HCT116 (cell line): ENCODE results near the gene PDLIM7. TPM values are rescaled to one million over a fixed set of nuclear protein-coding genes. Genes with fewer than 3 reads are reported as not detected.
A peak's percentile ranks its signal among the peaks of the same experiment; 100 is the strongest.

ENCODE experiments used
- ATAC-seq: fragments of 200-7000 bp; cut with Tn5 transposase; 2 replicates; pipeline ENCODE4 v1.9.1; 2020; ENCODE audit warnings: mild to moderate bottlenecking, moderate library complexity
- BruUV-seq: library from RNA; stranded (reverse); fragments of 400-500 nt; replicated peaks from 2 replicates; lab custom pipeline; 2021; lab: Mats Ljungman, UMichigan
- CTCF ChIA-PET: fragments of 300-600 bp; sonication (Branson Sonifier 250); formaldehyde crosslinking; loops from one replicate; lab custom pipeline; 2021; ENCODE audit warnings: antibody characterized with exemption; lab: Charles Lee
- POLR2A ChIA-PET: fragments of 300-600, 350-600 bp; sonication (Branson Sonifier 250); formaldehyde crosslinking; loops from one replicate; lab custom pipeline; 2021; ENCODE audit warnings: antibody characterized with exemption; lab: Charles Lee
- RAD21 ChIA-PET, 2 experiments: fragments of 300-600 bp; sonication (Branson Sonifier 250); formaldehyde crosslinking; loops; one replicate each; lab custom pipeline; 2023; ENCODE audit warnings: low total read pairs in 2 of 2; ENCODE audit not compliant: uncharacterized antibody in 2 of 2, unreplicated experiment in 2 of 2, low non-redundant PET in 1 of 2; lab: Charles Lee
- DNase-seq: peaks from one replicate; pipeline ENCODE4 v3.0.0-alpha.2; 2010; ENCODE audit warnings: low read depth, low spot score
- H2AFZ ChIP-seq: fragments of 200-600 bp; shearing (Covaris generic), sonication (generic); 2 replicates; pipeline ENCODE4 v1.6.1; 2017; ENCODE audit warnings: low read depth, mixed run types, mixed read lengths, antibody characterized with exemption, low read length; ENCODE audit not compliant: poor library complexity, severe bottlenecking
- H3K27ac ChIP-seq: 2 replicates; pipeline ENCODE4 v1.5.1; 2012; ENCODE audit warnings: low read depth, low read length
- H3K27me3 ChIP-seq: fragments of 200-600 bp; sonication (generic); 2 replicates; pipeline ENCODE4 v1.6.1; 2016; ENCODE audit warnings: mixed run types, low read length, mixed read lengths; ENCODE audit not compliant: insufficient read depth
- H3K36me3 ChIP-seq, 2 experiments: fragments of 200-500 bp in 1 of 2; fragments of 200-600 bp in 1 of 2; sonication (Bioruptor generic) in 1 of 2; sonication (generic) in 1 of 2; 2 replicates each; pipeline versions ENCODE4 v1.5.1 to v1.6.1; 2014 to 2016; ENCODE audit warnings: low read length in 2 of 2, inconsistent platforms in 1 of 2, mixed read lengths in 1 of 2, mixed run types in 1 of 2; ENCODE audit not compliant: insufficient read depth in 2 of 2, control insufficient read depth in 1 of 2
- H3K4me1 ChIP-seq, 2 experiments: fragments of 200-600 bp in 1 of 2; sonication (generic) in 1 of 2; 2 replicates each; pipeline versions ENCODE4 v1.5.1 to v1.6.1; 2012 to 2017; ENCODE audit warnings: low read length in 2 of 2, inconsistent platforms in 1 of 2, mild to moderate bottlenecking in 1 of 2, mixed read lengths in 1 of 2, mixed run types in 1 of 2, moderate library complexity in 1 of 2; ENCODE audit not compliant: insufficient read depth in 2 of 2, control insufficient read depth in 1 of 2
- H3K4me2 ChIP-seq: fragments of 200-600 bp; sonication (generic); 2 replicates; pipeline ENCODE4 v1.6.1; 2017; ENCODE audit warnings: mixed run types, low read length, mixed read lengths
- H3K4me3 ChIP-seq, 2 experiments: fragments of 200-600 bp in 1 of 2; sonication (generic) in 1 of 2; replicated peaks in 1 of 2; 2 replicates each; pipeline ENCODE4 v1.5.1; 2011 to 2016; ENCODE audit warnings: low read length in 2 of 2, control low read depth in 1 of 2, low read depth in 1 of 2, mild to moderate bottlenecking in 1 of 2, mixed read lengths in 1 of 2, mixed run types in 1 of 2
- H3K79me2 ChIP-seq: fragments of 200-600 bp; sonication (generic); 2 replicates; pipeline ENCODE4 v1.6.1; 2017; ENCODE audit warnings: mild to moderate bottlenecking, mixed run types, low read length, moderate library complexity, mixed read lengths; ENCODE audit not compliant: insufficient read depth
- H3K9ac ChIP-seq: fragments of 200-600 bp; sonication (generic); 2 replicates; pipeline ENCODE4 v1.6.1; 2016; ENCODE audit warnings: low read length, mixed read lengths
- H3K9me2 ChIP-seq: fragments of 200-600 bp; sonication (generic), shearing (Covaris generic); 2 replicates; pipeline ENCODE4 v1.6.1; 2017; ENCODE audit warnings: mixed run types, mild to moderate bottlenecking, moderate library complexity; ENCODE audit not compliant: insufficient read depth
- H3K9me3 ChIP-seq, 2 experiments: fragments of 200-500 bp in 1 of 2; fragments of 200-600 bp in 1 of 2; sonication (Bioruptor generic) in 1 of 2; sonication (generic) in 1 of 2; 2 replicates each; pipeline ENCODE4 v1.6.1; 2014 to 2017; ENCODE audit warnings: low read length in 2 of 2, mixed read lengths in 2 of 2, inconsistent platforms in 1 of 2, low read depth in 1 of 2, mild to moderate bottlenecking in 1 of 2, mixed run types in 1 of 2, moderate library complexity in 1 of 2; ENCODE audit not compliant: control insufficient read depth in 1 of 2, insufficient read depth in 1 of 2
- H4K20me1 ChIP-seq: fragments of 200-600 bp; sonication (generic), shearing (Covaris generic); 2 replicates; pipeline ENCODE4 v1.6.1; 2017; ENCODE audit warnings: mixed run types, mild to moderate bottlenecking, moderate library complexity; ENCODE audit not compliant: insufficient read depth
- CEBPB ChIP-seq: IDR thresholded peaks from 2 replicates; pipeline ENCODE4 v1.6.1; 2012; ENCODE audit warnings: low read depth
- CTCF ChIP-seq, 3 experiments: fragments of 200-600 bp in 1 of 3; sonication (generic) in 1 of 3; IDR thresholded peaks in 2 of 3; conservative IDR thresholded peaks in 1 of 3; 2 replicates each; pipeline ENCODE4 v1.5.1; 2012 to 2017; ENCODE audit warnings: low read depth in 2 of 3, low read length in 2 of 3, antibody characterized with exemption in 1 of 3, borderline replicate concordance in 1 of 3, control low read depth in 1 of 3, mild to moderate bottlenecking in 1 of 3, mixed read lengths in 1 of 3, mixed run types in 1 of 3, moderate library complexity in 1 of 3; ENCODE audit not compliant: insufficient read depth in 1 of 3
- EGR1 ChIP-seq: IDR thresholded peaks from 2 replicates; pipeline ENCODE4 v1.6.1; 2012; ENCODE audit warnings: low read depth
- EZH2 ChIP-seq: fragments of 200-600 bp; sonication (generic); IDR thresholded peaks from 2 replicates; pipeline ENCODE4 v1.6.1; 2017; ENCODE audit warnings: antibody characterized with exemption, mixed run types
- FOSL1 ChIP-seq: IDR thresholded peaks from 2 replicates; pipeline ENCODE4 v1.6.1; 2012; ENCODE audit warnings: low read depth
- JUND ChIP-seq: IDR thresholded peaks from 2 replicates; pipeline ENCODE4 v1.6.1; 2012
- MAX ChIP-seq: IDR thresholded peaks from 2 replicates; pipeline ENCODE4 v1.6.1; 2012
- POLR2AphosphoS5 ChIP-seq: IDR thresholded peaks from 2 replicates; pipeline ENCODE4 v1.6.1; 2011; ENCODE audit warnings: mild to moderate bottlenecking, low read depth, low read length, moderate library complexity
- REST ChIP-seq: IDR thresholded peaks from 2 replicates; pipeline ENCODE4 v1.6.1; 2012; ENCODE audit warnings: low read depth
- SIN3A ChIP-seq: IDR thresholded peaks from 2 replicates; pipeline ENCODE4 v1.6.1; 2012; ENCODE audit warnings: low read depth
- SP1 ChIP-seq: IDR thresholded peaks from 2 replicates; pipeline ENCODE4 v1.6.1; 2012; ENCODE audit warnings: low read depth
- SRF ChIP-seq: IDR thresholded peaks from 2 replicates; pipeline ENCODE4 v1.6.1; 2012; ENCODE audit warnings: low read depth
- TCF7L2 ChIP-seq: IDR thresholded peaks from 2 replicates; pipeline ENCODE4 v1.7.0; 2011; ENCODE audit warnings: borderline replicate concordance, inconsistent platforms; ENCODE audit not compliant: insufficient read depth, insufficient read length; ENCODE audit errors: extremely low read depth
- YY1 ChIP-seq: IDR thresholded peaks from 2 replicates; pipeline ENCODE4 v1.6.1; 2011; ENCODE audit warnings: low read length, low read depth, moderate library complexity, mild to moderate bottlenecking; ENCODE audit not compliant: insufficient replicate concordance; ENCODE audit errors: extremely low read depth
- ZFX ChIP-seq: fragments of 450-650 bp; IDR thresholded peaks from 2 replicates; pipeline ENCODE4 v1.6.1; 2017
- intact Hi-C: fragments of 100-400 bp; cut with micrococcal nuclease; formaldehyde crosslinking; loops from 2 replicates; pipeline ENCODE4 v1.10.0; 2022
- total RNA-seq: library from RNA; stranded (reverse); gene quantifications from one replicate; pipeline ENCODE4 v1.2.1, GENCODE V29; 2021; ENCODE audit not compliant: unreplicated experiment

The PDLIM7 gene
- total RNA-seq, 1 experiment from 2014 or later = 153 TPM

- Histone ChIP-seq H2AFZ (no peak overlapping the region), H3K27ac (no peak overlapping the region), H3K9me2 (no peaks in the 10 kb centered on the region), H3K4me1 (peaks cover 5 to 13% of the 10 kb centered on the region in 2 experiments; a peak in 3 of 4 replicates), H3K79me2 (peaks cover 25% of the 10 kb centered on the region), H3K4me3 (no peak overlapping the region), H3K9ac (no peak overlapping the region), H3K4me2 (no peak overlapping the region), H3K36me3 (peaks cover 27 to 56% of the 10 kb centered on the region in 2 experiments; a peak in 3 of 4 replicates), H4K20me1 (no peaks in the 10 kb centered on the region), H3K9me3 (no peaks in the 10 kb centered on the region), H3K27me3 (no peaks in the 10 kb centered on the region)
- ChIA-PET POLR2A (no interaction called here), CTCF (no interaction called here), RAD21 (no interaction called here)
- TF ChIP-seq CEBPB (no peak), ZFX (no peak)
- ATAC-seq (no peak), DNase-seq (no peak)
- intact Hi-C loops = no loop called here
- BruUV-seq = TSS peak; percentile 20
Observed at GRCh38 chr5:177511796-177512675, 14.6 kb upstream of the PDLIM7 start.

GRCh38 chr5:177511181-177511580 lies 13.8 kb upstream of the PDLIM7 start:
- Histone ChIP-seq H3K27ac (no peak overlapping the region), H3K4me2 (no peak overlapping the region), H2AFZ (no peak overlapping the region), H3K4me1 (peaks cover 5 to 12% of the 10 kb centered on the region in 2 experiments; a peak in 3 of 4 replicates), H3K36me3 (peaks cover 27 to 55% of the 10 kb centered on the region in 2 experiments; a peak in 3 of 4 replicates), H3K27me3 (no peaks in the 10 kb centered on the region), H3K9me2 (no peaks in the 10 kb centered on the region), H3K9ac (no peak overlapping the region), H3K9me3 (no peaks in the 10 kb centered on the region), H3K79me2 (peaks cover 20% of the 10 kb centered on the region), H4K20me1 (no peaks in the 10 kb centered on the region), H3K4me3 (no peak overlapping the region)
- intact Hi-C loops = no loop called here
- POLR2A ChIA-PET = no interaction called here
- CTCF ChIA-PET = no interaction called here
- RAD21 ChIA-PET = no interaction called here
- no TSS peak for BruUV-seq
- no peak for DNase-seq
- no peak for ATAC-seq
- TF ChIP-seq CTCF (IDR thresholded peaks at IDR 0.05 in 2 of 3, conservative IDR thresholded peaks at IDR 0.05 in 1 of 3; ENCODE audit: borderline replicate concordance in 1 of 3, insufficient read depth in 1 of 3, low read depth in 2 of 3, low read length in 2 of 3) (no peak), EZH2 (no peak), ZFX (no peak), SP1 (no peak), JUND (no peak), SRF (no peak), REST (no peak), EGR1 (no peak), YY1 (no peak), TCF7L2 (no peak), SIN3A (no peak), POLR2AphosphoS5 (no peak), MAX (no peak), FOSL1 (no peak)
